ENCODE data around the gene ACRV1. TPM values are rescaled to one million over a fixed set of nuclear protein-coding genes. Genes with fewer than 3 reads are reported as not detected.

The ACRV1 gene
- total and polyA plus RNA-seq, 4 donors: not detected

- no peaks in the 10 kb centered on the region for H3K27me3 ChIP-seq (ENCODE audit: control insufficient read depth in 3 of 3, insufficient read depth in 3 of 3, low read length in 2 of 3)
- ATAC-seq (ENCODE audit: insufficient read depth, low FRiP score) (no peak), DNase-seq (no peak)
- no peak overlapping the region for H3K27ac ChIP-seq (ENCODE audit: low read depth in 1 of 2, low read length in 1 of 2)
- no peak for TF ChIP-seq CTCF (IDR thresholded peaks at IDR 0.05; ENCODE audit: control extremely low read depth, extremely low read depth)
- peaks cover 0 to 2% (median 0%) of the 10 kb centered on the region in 4 donors for H3K36me3 ChIP-seq (ENCODE audit: control insufficient read depth in 4 of 4, insufficient read depth in 4 of 4, low read length in 4 of 4)
- peaks cover 0 to 5% (median 2%) of the 10 kb centered on the region in 4 donors for H3K9me3 ChIP-seq (ENCODE audit: control insufficient read depth in 4 of 4, insufficient read depth in 3 of 4, low read length in 3 of 4)
- no peak overlapping the region for H3K4me3 ChIP-seq
- H3K9ac ChIP-seq (ENCODE audit: insufficient read depth in 1 of 2, low read length in 2 of 2): no peak overlapping the region
- no peaks in the 10 kb centered on the region for H3K4me1 ChIP-seq (ENCODE audit: control insufficient read depth in 5 of 5, insufficient read depth in 5 of 5, low read length in 5 of 5)
- WGBS, 2 donors: 87 to 95% methylated on average over 2 of the region's 2 CpGs
Measured at GRCh38 chr11:125662689-125663088, 18.0 kb downstream of the ACRV1 start.

GRCh38 chr11:125649465-125650166 is 31.0 kb downstream of the ACRV1 start:
- no peak overlapping the region for H3K27ac ChIP-seq (ENCODE audit: low read depth in 1 of 2, low read length in 1 of 2)
- H3K36me3 ChIP-seq (ENCODE audit: control insufficient read depth in 4 of 4, insufficient read depth in 4 of 4, low read length in 4 of 4): peaks cover 0 to 12% (median 0%) of the 10 kb centered on the region in 4 donors
- H3K9me3 ChIP-seq (ENCODE audit: control insufficient read depth in 4 of 4, insufficient read depth in 3 of 4, low read length in 3 of 4): no peaks in the 10 kb centered on the region
- H3K9ac ChIP-seq (ENCODE audit: insufficient read depth in 1 of 2, low read length in 2 of 2): no peak overlapping the region
- no peak for DNase-seq
- no peaks in the 10 kb centered on the region for H3K4me1 ChIP-seq (ENCODE audit: control insufficient read depth in 5 of 5, insufficient read depth in 5 of 5, low read length in 5 of 5)
- no peak for ATAC-seq (ENCODE audit: insufficient read depth, low FRiP score)
- TF ChIP-seq CTCF (IDR thresholded peaks at IDR 0.05; ENCODE audit: control extremely low read depth, extremely low read depth): no peak
- no peak overlapping the region for H3K4me3 ChIP-seq
- 89 to 90% methylated on average over 6 of the region's 6 CpGs for WGBS, 2 donors
- H3K27me3 ChIP-seq (ENCODE audit: control insufficient read depth in 3 of 3, insufficient read depth in 3 of 3, low read length in 2 of 3): no peaks in the 10 kb centered on the region

GRCh38 chr11:125645871-125646270 is 34.8 kb downstream of the ACRV1 start:
- Histone ChIP-seq H3K9me3 (ENCODE audit: control insufficient read depth in 4 of 4, insufficient read depth in 3 of 4, low read length in 3 of 4) (no peaks in the 10 kb centered on the region), H3K27ac (ENCODE audit: low read depth in 1 of 2, low read length in 1 of 2) (no peak overlapping the region), H3K4me3 (no peak overlapping the region), H3K4me1 (ENCODE audit: control insufficient read depth in 5 of 5, insufficient read depth in 5 of 5, low read length in 5 of 5) (no peaks in the 10 kb centered on the region), H3K36me3 (ENCODE audit: control insufficient read depth in 4 of 4, insufficient read depth in 4 of 4, low read length in 4 of 4) (peaks cover 0 to 8% (median 1%) of the 10 kb centered on the region in 4 donors), H3K9ac (ENCODE audit: insufficient read depth in 1 of 2, low read length in 2 of 2) (no peak overlapping the region), H3K27me3 (ENCODE audit: control insufficient read depth in 3 of 3, insufficient read depth in 3 of 3, low read length in 2 of 3) (no peaks in the 10 kb centered on the region)
- no peak for DNase-seq
- WGBS, 2 donors: 96 to 98% methylated on average over 3 of the region's 3 CpGs
- TF ChIP-seq CTCF (IDR thresholded peaks at IDR 0.05; ENCODE audit: control extremely low read depth, extremely low read depth): no peak
- no peak for ATAC-seq (ENCODE audit: insufficient read depth, low FRiP score)

- no peak for TF ChIP-seq CTCF (IDR thresholded peaks at IDR 0.05; ENCODE audit: control extremely low read depth, extremely low read depth)
- H3K9ac ChIP-seq (ENCODE audit: insufficient read depth in 1 of 2, low read length in 2 of 2): no peak overlapping the region
- no peak overlapping the region for H3K27ac ChIP-seq (ENCODE audit: low read depth in 1 of 2, low read length in 1 of 2)
- H3K36me3 ChIP-seq (ENCODE audit: control insufficient read depth in 4 of 4, insufficient read depth in 4 of 4, low read length in 4 of 4): peaks cover 0 to 7% (median 4%) of the 10 kb centered on the region in 4 donors
- no peak for ATAC-seq (ENCODE audit: insufficient read depth, low FRiP score)
- no peak overlapping the region for H3K4me3 ChIP-seq
- no peaks in the 10 kb centered on the region for H3K9me3 ChIP-seq (ENCODE audit: control insufficient read depth in 4 of 4, insufficient read depth in 3 of 4, low read length in 3 of 4)
- WGBS, 2 donors: 89 to 96% methylated on average over 1 of the region's 1 CpG
- no peak for DNase-seq
- no peaks in the 10 kb centered on the region for H3K27me3 ChIP-seq (ENCODE audit: control insufficient read depth in 3 of 3, insufficient read depth in 3 of 3, low read length in 2 of 3)
- no peaks in the 10 kb centered on the region for H3K4me1 ChIP-seq (ENCODE audit: control insufficient read depth in 5 of 5, insufficient read depth in 5 of 5, low read length in 5 of 5)
Measured at GRCh38 chr11:125638315-125638714, 42.3 kb downstream of the ACRV1 start.
